WTC11 (cell line): Measurements from ENCODE around the gene RREB1.

Experiments used
- NFE2L1 ChIP-seq: sonication (generic); formaldehyde crosslinking; IDR thresholded peaks from 2 replicates; pipeline ENCODE4 v1.8.1; 2023; ENCODE audit warnings: missing genetic modification reagents
- ZNF423 ChIP-seq: fragments of 250-450 bp; sonication (Bioruptor Pico); IDR thresholded peaks from 2 replicates; pipeline ENCODE4 v2.1.2; 2022; ENCODE audit warnings: mild to moderate bottlenecking, moderate library complexity
- TF ChIP-seq, protein P1 (sequence below): sonication (generic); formaldehyde crosslinking; IDR thresholded peaks from 2 replicates; pipeline ENCODE4 v1.8.1; 2023; ENCODE audit warnings: mild to moderate bottlenecking, missing genetic modification reagents, moderate library complexity
- TF ChIP-seq, protein P2 (sequence below): fragments of 200-600 bp; IDR thresholded peaks from 2 replicates; pipeline ENCODE4 v1.8.0; 2022; ENCODE audit warnings: antibody characterized with exemption

DNA sequence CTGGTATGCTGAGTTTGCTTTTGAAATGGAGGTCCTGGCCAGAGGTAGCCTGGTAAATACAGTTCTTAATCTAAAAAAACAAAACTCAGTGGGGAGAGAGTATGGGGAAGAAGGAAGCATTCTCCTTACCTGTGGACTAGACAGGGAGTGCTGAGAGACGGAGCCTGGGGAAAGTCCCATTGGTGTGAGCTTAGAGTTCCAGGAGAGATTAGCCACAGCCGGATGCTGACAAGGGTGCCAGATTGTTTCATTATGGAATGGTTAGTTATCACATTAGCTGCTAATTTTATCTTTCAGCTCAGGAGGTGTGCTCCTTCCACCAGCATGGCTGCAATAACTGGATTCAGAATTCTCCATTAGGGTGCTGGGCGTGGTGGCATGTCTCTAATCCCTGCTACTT, 75.9 kb downstream of the RREB1 start:
- TF ChIP-seq ZNF423 (CRISPR knock-in tag), result no peak
- TF ChIP-seq, protein P1, sequence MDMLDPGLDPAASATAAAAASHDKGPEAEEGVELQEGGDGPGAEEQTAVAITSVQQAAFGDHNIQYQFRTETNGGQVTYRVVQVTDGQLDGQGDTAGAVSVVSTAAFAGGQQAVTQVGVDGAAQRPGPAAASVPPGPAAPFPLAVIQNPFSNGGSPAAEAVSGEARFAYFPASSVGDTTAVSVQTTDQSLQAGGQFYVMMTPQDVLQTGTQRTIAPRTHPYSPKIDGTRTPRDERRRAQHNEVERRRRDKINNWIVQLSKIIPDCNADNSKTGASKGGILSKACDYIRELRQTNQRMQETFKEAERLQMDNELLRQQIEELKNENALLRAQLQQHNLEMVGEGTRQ (CRISPR knock-in tag), result no peak
- no peak for TF ChIP-seq NFE2L1 (CRISPR knock-in tag)
- TF ChIP-seq, protein P2, sequence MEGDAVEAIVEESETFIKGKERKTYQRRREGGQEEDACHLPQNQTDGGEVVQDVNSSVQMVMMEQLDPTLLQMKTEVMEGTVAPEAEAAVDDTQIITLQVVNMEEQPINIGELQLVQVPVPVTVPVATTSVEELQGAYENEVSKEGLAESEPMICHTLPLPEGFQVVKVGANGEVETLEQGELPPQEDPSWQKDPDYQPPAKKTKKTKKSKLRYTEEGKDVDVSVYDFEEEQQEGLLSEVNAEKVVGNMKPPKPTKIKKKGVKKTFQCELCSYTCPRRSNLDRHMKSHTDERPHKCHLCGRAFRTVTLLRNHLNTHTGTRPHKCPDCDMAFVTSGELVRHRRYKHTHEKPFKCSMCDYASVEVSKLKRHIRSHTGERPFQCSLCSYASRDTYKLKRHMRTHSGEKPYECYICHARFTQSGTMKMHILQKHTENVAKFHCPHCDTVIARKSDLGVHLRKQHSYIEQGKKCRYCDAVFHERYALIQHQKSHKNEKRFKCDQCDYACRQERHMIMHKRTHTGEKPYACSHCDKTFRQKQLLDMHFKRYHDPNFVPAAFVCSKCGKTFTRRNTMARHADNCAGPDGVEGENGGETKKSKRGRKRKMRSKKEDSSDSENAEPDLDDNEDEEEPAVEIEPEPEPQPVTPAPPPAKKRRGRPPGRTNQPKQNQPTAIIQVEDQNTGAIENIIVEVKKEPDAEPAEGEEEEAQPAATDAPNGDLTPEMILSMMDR, result no peak
